Mesothelial cell of epicardium (in vitro differentiated cells): Measurements from ENCODE around the gene GPAT3. TPM values are rescaled to one million over a fixed set of nuclear protein-coding genes. Genes with fewer than 3 reads are reported as not detected.

Source experiments
- DNase-seq, 2 experiments: peaks; one replicate each; pipeline ENCODE4 v3.0.0; 2021; ENCODE audit warnings: low spot score in 2 of 2; ENCODE audit not compliant: unreplicated experiment in 2 of 2
- H3K27ac Mint-ChIP-seq: 2 replicates; pipeline ENCODE4 v1.8.0; 2021; ENCODE audit warnings: mixed read lengths
- H3K27me3 Mint-ChIP-seq: 2 replicates; pipeline ENCODE4 v1.8.0; 2021; ENCODE audit warnings: low read depth, mixed read lengths
- H3K36me3 Mint-ChIP-seq: 2 replicates; pipeline ENCODE4 v1.8.0; 2021; ENCODE audit warnings: mixed read lengths
- H3K4me1 Mint-ChIP-seq: 2 replicates; pipeline ENCODE4 v1.8.0; 2021; ENCODE audit warnings: mixed read lengths
- H3K4me3 Mint-ChIP-seq: 2 replicates; pipeline ENCODE4 v1.8.0; 2021; ENCODE audit warnings: mild to moderate bottlenecking, moderate library complexity, mixed read lengths
- H3K9me3 Mint-ChIP-seq: 2 replicates; pipeline ENCODE4 v1.8.0; 2021; ENCODE audit warnings: mixed read lengths
- CTCF ChIP-seq: fragments of 200-600 bp; sonication (generic); IDR thresholded peaks from one replicate; pipeline ENCODE4 v1.5.0; 2021; ENCODE audit warnings: antibody characterized with exemption; ENCODE audit not compliant: unreplicated experiment
- total RNA-seq: library from RNA; stranded (reverse); gene quantifications from 3 replicates; pipeline ENCODE4 v1.2.1, GENCODE V29; 2021

The GPAT3 gene
- total RNA-seq, 1 donor from 2014 or later: 0.18 TPM

DNA sequence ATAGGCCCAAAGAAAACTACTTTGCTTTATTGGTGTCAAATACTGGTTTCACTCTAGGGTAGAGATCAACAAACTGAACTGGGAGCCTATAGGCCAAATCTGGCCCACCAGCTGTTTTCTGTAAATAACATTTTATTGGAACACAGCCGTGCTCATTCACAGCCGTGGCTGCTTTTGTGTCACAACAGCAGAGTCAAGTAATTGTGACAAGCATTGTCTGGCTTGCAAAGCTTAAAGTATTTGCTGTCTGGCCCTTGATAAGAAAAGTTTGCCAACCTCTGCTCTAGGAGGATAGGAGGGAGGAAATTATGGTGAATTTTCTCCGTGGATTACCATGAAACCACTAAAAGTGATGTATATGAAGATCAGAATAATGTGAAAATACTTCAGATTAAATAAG lies 53.4 kb downstream of the GPAT3 start:
- no peak for TF ChIP-seq CTCF
- Mint-ChIP-seq H3K9me3 (peaks cover 11% of the 10 kb centered on the region), H3K27ac (no peak overlapping the region), H3K36me3 (no peaks in the 10 kb centered on the region), H3K27me3 (no peaks in the 10 kb centered on the region), H3K4me1 (no peaks in the 10 kb centered on the region), H3K4me3 (no peak overlapping the region)
- no peak for DNase-seq

DNA sequence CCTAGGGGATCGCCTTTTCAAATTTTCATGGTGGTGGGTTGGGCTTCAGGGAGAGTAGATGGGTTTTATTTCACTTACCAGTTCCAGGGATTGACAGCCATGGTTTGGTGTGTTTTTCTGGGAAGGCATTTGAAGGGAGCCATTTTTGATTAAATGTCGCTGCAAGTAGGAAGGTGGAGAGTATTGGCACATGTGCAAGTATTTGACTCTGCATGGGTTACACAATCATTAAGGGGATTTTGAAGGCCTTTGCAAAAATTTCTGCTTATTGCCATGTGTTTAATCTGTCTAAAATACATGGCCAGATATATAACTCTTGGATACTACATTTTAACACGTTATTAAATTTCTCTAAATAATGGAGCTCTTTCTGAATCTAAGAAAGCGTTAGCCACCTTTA lies 55.1 kb downstream of the GPAT3 start:
- peaks cover 11% of the 10 kb centered on the region for H3K9me3 Mint-ChIP-seq

DNA sequence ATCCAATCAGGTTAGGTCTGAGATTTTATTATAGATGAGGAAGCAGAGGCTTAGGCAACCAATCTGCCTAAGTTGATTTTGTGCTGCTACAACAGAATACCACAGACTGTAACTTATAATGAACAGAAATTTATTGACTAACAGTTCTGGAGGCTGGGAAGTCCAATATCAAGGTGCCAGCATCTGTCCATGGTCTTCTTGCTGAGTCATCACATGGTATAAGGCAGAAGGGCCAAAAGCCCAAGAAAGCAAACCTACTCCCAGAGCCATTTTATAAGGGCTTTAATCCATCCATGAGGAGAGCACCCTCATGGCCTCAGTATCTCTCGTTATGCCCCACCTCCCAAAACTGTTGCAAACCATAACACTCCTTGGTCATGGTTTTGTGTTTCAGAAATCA lies 55.8 kb downstream of the GPAT3 start:
- DNase-seq: no peak
- Mint-ChIP-seq H3K4me1 (no peaks in the 10 kb centered on the region), H3K4me3 (no peak overlapping the region), H3K27me3 (no peaks in the 10 kb centered on the region), H3K9me3 (peaks cover 11% of the 10 kb centered on the region), H3K27ac (no peak overlapping the region), H3K36me3 (no peaks in the 10 kb centered on the region)
- no peak for TF ChIP-seq CTCF

More for the DNA sequence above, 55.1 kb downstream of the GPAT3 start:
- no peak overlapping the region for H3K4me3 Mint-ChIP-seq
- no peaks in the 10 kb centered on the region for H3K36me3 Mint-ChIP-seq
- no peak overlapping the region for H3K27ac Mint-ChIP-seq
- DNase-seq: no peak
- H3K4me1 Mint-ChIP-seq: no peaks in the 10 kb centered on the region
- TF ChIP-seq CTCF: no peak
- H3K27me3 Mint-ChIP-seq: no peaks in the 10 kb centered on the region

DNA sequence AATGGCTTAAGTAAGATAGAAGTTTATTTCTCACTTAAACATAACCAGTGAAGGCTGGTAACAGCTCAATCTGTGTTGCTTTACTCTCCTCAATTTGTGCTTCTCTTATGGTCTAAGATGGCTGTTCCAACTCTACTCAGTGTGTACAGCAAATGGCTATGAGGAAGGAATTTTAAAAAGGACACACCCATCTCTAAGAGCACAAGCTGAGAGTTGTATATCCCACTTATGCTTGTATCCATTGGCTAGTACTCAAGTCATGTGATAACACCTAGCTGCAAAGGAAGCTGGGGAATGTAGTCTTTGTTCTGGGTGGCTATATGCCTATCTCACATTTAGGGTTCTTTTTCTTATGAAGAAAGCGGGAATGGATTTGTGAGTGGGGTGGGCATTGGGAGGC lies 63.3 kb downstream of the GPAT3 start:
- no peak for DNase-seq
- H3K27me3 Mint-ChIP-seq: no peaks in the 10 kb centered on the region
- no peak overlapping the region for H3K4me3 Mint-ChIP-seq

DNA sequence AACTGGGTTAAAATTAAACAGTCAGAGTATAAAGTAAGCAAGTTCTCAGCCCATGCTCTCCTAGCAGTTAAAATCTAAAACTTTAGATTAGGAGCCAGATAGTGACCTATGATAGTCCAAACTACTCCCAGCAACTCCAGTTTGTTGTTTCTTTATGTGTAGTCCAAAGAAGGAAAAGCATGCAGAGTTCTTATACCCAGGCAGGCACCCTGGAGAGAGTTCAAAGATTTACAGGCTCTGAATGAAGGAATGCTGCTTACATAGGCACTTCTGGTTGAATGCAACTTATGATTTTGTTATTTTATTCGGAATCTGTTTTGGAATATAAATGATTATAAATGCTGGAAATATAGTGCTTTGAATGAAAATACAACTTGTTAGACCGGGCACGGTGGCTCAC lies 67.2 kb downstream of the GPAT3 start:
- Mint-ChIP-seq H3K36me3 (no peaks in the 10 kb centered on the region), H3K27ac (no peak overlapping the region)
- TF ChIP-seq CTCF: no peak

More for the DNA sequence above, 63.3 kb downstream of the GPAT3 start:
- H3K4me1 Mint-ChIP-seq: no peaks in the 10 kb centered on the region
- no peaks in the 10 kb centered on the region for H3K36me3 Mint-ChIP-seq
- no peak for TF ChIP-seq CTCF
- no peak overlapping the region for H3K27ac Mint-ChIP-seq
- H3K9me3 Mint-ChIP-seq: peaks cover 6% of the 10 kb centered on the region

GRCh38 chr4:83604321-83604720 lies 68.4 kb downstream of the GPAT3 start:
- peaks cover 6% of the 10 kb centered on the region for H3K9me3 Mint-ChIP-seq
- TF ChIP-seq CTCF: no peak
- H3K4me3 Mint-ChIP-seq: no peak overlapping the region
- no peak for DNase-seq
- H3K27me3 Mint-ChIP-seq: no peaks in the 10 kb centered on the region
- H3K36me3 Mint-ChIP-seq: no peaks in the 10 kb centered on the region
- no peaks in the 10 kb centered on the region for H3K4me1 Mint-ChIP-seq
- no peak overlapping the region for H3K27ac Mint-ChIP-seq

More for the DNA sequence above, 67.2 kb downstream of the GPAT3 start:
- no peak overlapping the region for H3K4me3 Mint-ChIP-seq
- DNase-seq: no peak
- peaks cover 6% of the 10 kb centered on the region for H3K9me3 Mint-ChIP-seq
- no peaks in the 10 kb centered on the region for H3K4me1 Mint-ChIP-seq
- no peaks in the 10 kb centered on the region for H3K27me3 Mint-ChIP-seq
